Calu3 (cell line): Measurements from ENCODE around the gene TAS1R2. TPM values are rescaled to one million over a fixed set of nuclear protein-coding genes. Genes with fewer than 3 reads are reported as not detected.

ENCODE experiments used
- BruUV-seq: library from RNA; stranded (reverse); fragments of 400-500 nt; replicated peaks from 2 replicates; lab custom pipeline; 2021; lab: Mats Ljungman, UMichigan
- CTCF ChIA-PET: fragments of 300-600 bp; sonication (Branson Sonifier 250); formaldehyde crosslinking; loops from one replicate; lab custom pipeline; 2022; ENCODE audit warnings: antibody characterized with exemption; lab: Charles Lee
- DNase-seq: peaks from one replicate; pipeline ENCODE4 v3.0.0; 2022
- H3K27ac Mint-ChIP-seq: one replicate; pipeline ENCODE4 v1.8.0; 2022; ENCODE audit warnings: mixed read lengths; ENCODE audit not compliant: unreplicated experiment
- H3K27me3 Mint-ChIP-seq: one replicate; pipeline ENCODE4 v1.8.0; 2022; ENCODE audit warnings: mixed read lengths; ENCODE audit not compliant: unreplicated experiment
- H3K36me3 Mint-ChIP-seq: one replicate; pipeline ENCODE4 v1.8.0; 2022; ENCODE audit warnings: mild to moderate bottlenecking, moderate library complexity, mixed read lengths; ENCODE audit not compliant: insufficient read depth, unreplicated experiment
- H3K4me1 Mint-ChIP-seq: one replicate; pipeline ENCODE4 v1.8.0; 2022; ENCODE audit warnings: mild to moderate bottlenecking, low read depth, mixed read lengths; ENCODE audit not compliant: unreplicated experiment
- H3K4me3 Mint-ChIP-seq: one replicate; pipeline ENCODE4 v1.8.0; 2022; ENCODE audit warnings: mild to moderate bottlenecking, low read depth, moderate library complexity, mixed read lengths; ENCODE audit not compliant: unreplicated experiment
- H3K9me3 Mint-ChIP-seq: one replicate; pipeline ENCODE4 v1.8.0; 2022; ENCODE audit warnings: low read depth, mixed read lengths; ENCODE audit not compliant: unreplicated experiment
- CTCF ChIP-seq: fragments of 200-600 bp; IDR thresholded peaks from one replicate; pipeline ENCODE4 v1.8.0; 2022; ENCODE audit warnings: antibody characterized with exemption; ENCODE audit not compliant: unreplicated experiment
- intact Hi-C: fragments of 100-400 bp; cut with micrococcal nuclease; formaldehyde crosslinking; loops from one replicate; pipeline ENCODE4 v1.10.0; 2022; ENCODE audit not compliant: unreplicated experiment
- total RNA-seq: library from RNA; stranded (reverse); gene quantifications from 2 replicates; pipeline ENCODE4 v1.2.3, GENCODE V29; 2022

The TAS1R2 gene
- total RNA-seq, 1 experiment from 2014 or later: not detected

GRCh38 chr1:18881164-18881563 lies 21.7 kb upstream of the TAS1R2 start:
- intact Hi-C loops: no loop called here
- no peaks in the 10 kb centered on the region for H3K27me3 Mint-ChIP-seq
- no TSS peak for BruUV-seq
- CTCF ChIA-PET: no interaction called here
- no peak overlapping the region for H3K4me3 Mint-ChIP-seq
- no peak for DNase-seq
- H3K9me3 Mint-ChIP-seq: no peaks in the 10 kb centered on the region
- no peaks in the 10 kb centered on the region for H3K36me3 Mint-ChIP-seq
- no peak for TF ChIP-seq CTCF
- H3K27ac Mint-ChIP-seq: no peak overlapping the region
- no peaks in the 10 kb centered on the region for H3K4me1 Mint-ChIP-seq

GRCh38 chr1:18880585-18880984 lies 21.1 kb upstream of the TAS1R2 start:
- intact Hi-C loops: no loop called here
- DNase-seq: no peak
- H3K27me3 Mint-ChIP-seq: no peaks in the 10 kb centered on the region
- H3K36me3 Mint-ChIP-seq: no peaks in the 10 kb centered on the region
- BruUV-seq: no TSS peak
- CTCF ChIA-PET: no interaction called here
- no peaks in the 10 kb centered on the region for H3K4me1 Mint-ChIP-seq
- no peak overlapping the region for H3K27ac Mint-ChIP-seq
- TF ChIP-seq CTCF: no peak
- H3K4me3 Mint-ChIP-seq: no peak overlapping the region
- no peaks in the 10 kb centered on the region for H3K9me3 Mint-ChIP-seq

GRCh38 chr1:18879791-18880309 lies 20.4 kb upstream of the TAS1R2 start:
- Mint-ChIP-seq H3K36me3 (no peaks in the 10 kb centered on the region), H3K9me3 (no peaks in the 10 kb centered on the region), H3K4me1 (no peaks in the 10 kb centered on the region), H3K27ac (no peak overlapping the region), H3K27me3 (no peaks in the 10 kb centered on the region), H3K4me3 (no peak overlapping the region)
- intact Hi-C loops: no loop called here
- BruUV-seq: no TSS peak
- TF ChIP-seq CTCF: no peak
- CTCF ChIA-PET: no interaction called here
- no peak for DNase-seq

GRCh38 chr1:18879215-18879790 lies 19.8 kb upstream of the TAS1R2 start:
- H3K4me3 Mint-ChIP-seq: no peak overlapping the region
- no peak for TF ChIP-seq CTCF
- H3K36me3 Mint-ChIP-seq: no peaks in the 10 kb centered on the region
- H3K9me3 Mint-ChIP-seq: no peaks in the 10 kb centered on the region
- CTCF ChIA-PET: no interaction called here
- no peak overlapping the region for H3K27ac Mint-ChIP-seq
- no TSS peak for BruUV-seq
- no peaks in the 10 kb centered on the region for H3K27me3 Mint-ChIP-seq
- intact Hi-C loops: no loop called here
- DNase-seq: no peak
- no peaks in the 10 kb centered on the region for H3K4me1 Mint-ChIP-seq
